AG04450 (cell line): ENCODE data around the gene AP2A2. TPM values are rescaled to one million over a fixed set of nuclear protein-coding genes. Genes with fewer than 3 reads are reported as not detected.

Experiments
- CTCF ChIA-PET: fragments of 300-600, 350-600 bp; formaldehyde crosslinking; extraction: SDS; loops from one replicate; lab custom pipeline; 2022; ENCODE audit warnings: antibody characterized with exemption, inconsistent platforms; lab: Charles Lee
- POLR2A ChIA-PET: fragments of 350-600 bp; formaldehyde crosslinking; extraction: SDS; loops from one replicate; lab custom pipeline; 2021; ENCODE audit warnings: antibody characterized with exemption, inconsistent platforms; lab: Yijun Ruan, JAX
- DNase-seq: peaks from one replicate; pipeline ENCODE4 v3.0.0-alpha.2; 2011; ENCODE audit warnings: low read depth, low spot score
- H3K27ac ChIP-seq: one replicate; pipeline ENCODE4 v1.5.1; 2012; ENCODE audit warnings: low read depth, low read length, control low read depth
- H3K27me3 ChIP-seq: one replicate; pipeline ENCODE4 v1.6.0; 2012; ENCODE audit warnings: low read length; ENCODE audit not compliant: control insufficient read depth, insufficient read depth
- H3K4me3 ChIP-seq: 2 replicates; pipeline ENCODE4 v1.5.1; 2011; ENCODE audit warnings: mild to moderate bottlenecking, low read depth, low read length, control low read depth
- H3K9me3 ChIP-seq: 2 replicates; pipeline ENCODE4 v1.5.1; 2012; ENCODE audit warnings: low read length; ENCODE audit not compliant: control insufficient read depth, insufficient read depth
- polyA plus RNA-seq: library from polyadenylated mRNA; depleted of rRNA; stranded (reverse); fragments of >200 nt; gene quantifications from 2 replicates; pipeline ENCODE4 v1.2.3, GENCODE V29; 2011
- TF ChIP-seq, protein P1 (sequence below): IDR thresholded peaks from 2 replicates; pipeline ENCODE4 v1.5.1; 2011; ENCODE audit warnings: low read depth, low read length, control low read depth, inconsistent platforms

Gene AP2A2
- polyA plus RNA-seq, 1 experiment: 54.2 TPM

DNA sequence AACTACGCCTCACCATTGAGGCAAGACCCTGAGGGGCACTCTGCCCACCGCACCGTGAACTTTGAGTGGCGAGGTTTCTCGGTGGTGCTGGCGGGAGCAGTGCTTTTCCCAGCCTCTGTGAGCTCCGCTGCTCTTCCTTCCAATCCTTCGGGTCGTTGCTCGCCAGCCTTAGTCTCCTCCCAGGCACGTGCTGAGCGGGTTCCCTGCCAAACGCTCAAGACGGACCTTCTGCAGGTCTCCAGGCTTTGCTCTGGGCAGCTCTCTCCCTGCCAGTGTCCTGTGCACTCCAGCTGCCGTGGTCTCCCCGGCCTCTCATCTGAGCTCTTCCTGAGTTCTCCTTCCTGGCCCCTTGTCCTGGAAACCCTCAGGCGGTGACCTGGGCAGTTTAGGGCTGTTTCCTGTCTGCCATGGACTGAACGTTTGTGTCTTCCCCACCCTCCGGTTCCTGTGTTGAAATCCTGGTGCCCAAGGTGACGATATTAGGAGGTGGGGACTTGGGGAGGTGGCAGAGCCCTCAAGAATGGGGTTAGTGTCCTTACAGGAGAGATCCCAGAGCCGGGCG is 122.0 kb downstream of the AP2A2 start:
- DNase-seq: no peak
- POLR2A ChIA-PET: no interaction called here
- Histone ChIP-seq H3K27ac (no peak overlapping the region), H3K4me3 (no peak overlapping the region), H3K27me3 (peaks cover 23% of the 10 kb centered on the region), H3K9me3 (no peaks in the 10 kb centered on the region; the same call in 1 of the 2 replicates)
- CTCF ChIA-PET: no interaction called here
- TF ChIP-seq, protein P1, sequence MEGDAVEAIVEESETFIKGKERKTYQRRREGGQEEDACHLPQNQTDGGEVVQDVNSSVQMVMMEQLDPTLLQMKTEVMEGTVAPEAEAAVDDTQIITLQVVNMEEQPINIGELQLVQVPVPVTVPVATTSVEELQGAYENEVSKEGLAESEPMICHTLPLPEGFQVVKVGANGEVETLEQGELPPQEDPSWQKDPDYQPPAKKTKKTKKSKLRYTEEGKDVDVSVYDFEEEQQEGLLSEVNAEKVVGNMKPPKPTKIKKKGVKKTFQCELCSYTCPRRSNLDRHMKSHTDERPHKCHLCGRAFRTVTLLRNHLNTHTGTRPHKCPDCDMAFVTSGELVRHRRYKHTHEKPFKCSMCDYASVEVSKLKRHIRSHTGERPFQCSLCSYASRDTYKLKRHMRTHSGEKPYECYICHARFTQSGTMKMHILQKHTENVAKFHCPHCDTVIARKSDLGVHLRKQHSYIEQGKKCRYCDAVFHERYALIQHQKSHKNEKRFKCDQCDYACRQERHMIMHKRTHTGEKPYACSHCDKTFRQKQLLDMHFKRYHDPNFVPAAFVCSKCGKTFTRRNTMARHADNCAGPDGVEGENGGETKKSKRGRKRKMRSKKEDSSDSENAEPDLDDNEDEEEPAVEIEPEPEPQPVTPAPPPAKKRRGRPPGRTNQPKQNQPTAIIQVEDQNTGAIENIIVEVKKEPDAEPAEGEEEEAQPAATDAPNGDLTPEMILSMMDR: no peak

DNA sequence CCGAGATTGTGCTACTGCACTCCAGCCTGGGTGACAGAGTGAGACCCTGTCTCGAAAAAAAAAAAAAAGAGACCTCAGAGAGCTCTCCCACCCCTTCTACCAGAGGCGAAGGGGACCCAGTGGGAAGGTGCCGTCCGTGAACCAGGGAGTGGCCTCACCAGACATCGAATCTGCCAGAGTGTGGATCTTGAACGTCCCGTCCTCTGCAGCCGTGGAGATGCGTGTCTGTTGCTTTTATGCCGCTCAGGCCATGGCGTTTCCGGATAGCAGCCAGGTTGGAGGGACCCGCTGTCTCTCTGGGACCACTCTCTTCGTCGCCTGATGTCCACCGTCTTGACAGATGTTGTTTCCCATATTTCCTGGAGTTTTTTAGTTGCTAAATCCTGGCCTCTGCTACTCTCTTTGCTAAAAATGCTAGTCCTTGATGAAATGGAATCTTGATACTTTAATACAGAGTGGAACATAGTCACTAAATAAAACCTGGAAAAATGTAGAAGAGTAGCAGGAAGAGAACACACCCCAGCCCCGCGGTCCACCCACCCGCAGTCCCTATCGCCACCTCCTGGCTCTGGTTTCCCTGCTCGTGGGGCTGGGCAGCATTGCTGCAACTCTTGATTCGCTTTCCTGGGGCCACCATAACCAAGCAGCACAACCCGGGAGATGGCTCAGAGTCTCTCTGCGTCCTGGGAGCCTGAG is 122.9 kb downstream of the AP2A2 start:
- TF ChIP-seq, protein P1: no peak
- no peak overlapping the region for H3K27ac ChIP-seq
- ChIA-PET POLR2A (no interaction called here), CTCF (no interaction called here)
- H3K4me3 ChIP-seq: no peak overlapping the region
- no peak for DNase-seq
- H3K9me3 ChIP-seq: no peaks in the 10 kb centered on the region; the same call in 1 of the 2 replicates
- H3K27me3 ChIP-seq: peaks cover 23% of the 10 kb centered on the region

DNA sequence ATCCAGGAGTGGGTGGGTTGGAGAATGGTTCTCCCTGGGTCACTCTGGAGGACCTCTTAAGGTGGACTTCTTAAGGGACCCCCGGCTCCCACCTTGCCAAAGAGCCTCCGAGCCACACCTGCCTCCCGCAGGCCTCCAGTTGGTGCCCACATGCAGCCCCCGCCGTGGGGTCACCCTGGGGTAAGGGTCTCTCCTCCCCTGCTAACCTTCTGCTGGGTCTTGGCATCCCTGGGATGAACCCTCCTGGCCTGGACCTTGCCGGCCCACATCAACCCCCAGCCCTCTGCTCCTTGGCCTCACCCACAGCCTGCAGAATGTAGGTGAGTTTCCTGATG is 123.4 kb downstream of the AP2A2 start:
- POLR2A ChIA-PET: no interaction called here
- CTCF ChIA-PET: no interaction called here
- H3K9me3 ChIP-seq: no peaks in the 10 kb centered on the region; the same call in 1 of the 2 replicates
- no peak overlapping the region for H3K27ac ChIP-seq
- H3K4me3 ChIP-seq: no peak overlapping the region
- H3K27me3 ChIP-seq: peaks cover 23% of the 10 kb centered on the region
- TF ChIP-seq, protein P1: no peak
- no peak for DNase-seq

DNA sequence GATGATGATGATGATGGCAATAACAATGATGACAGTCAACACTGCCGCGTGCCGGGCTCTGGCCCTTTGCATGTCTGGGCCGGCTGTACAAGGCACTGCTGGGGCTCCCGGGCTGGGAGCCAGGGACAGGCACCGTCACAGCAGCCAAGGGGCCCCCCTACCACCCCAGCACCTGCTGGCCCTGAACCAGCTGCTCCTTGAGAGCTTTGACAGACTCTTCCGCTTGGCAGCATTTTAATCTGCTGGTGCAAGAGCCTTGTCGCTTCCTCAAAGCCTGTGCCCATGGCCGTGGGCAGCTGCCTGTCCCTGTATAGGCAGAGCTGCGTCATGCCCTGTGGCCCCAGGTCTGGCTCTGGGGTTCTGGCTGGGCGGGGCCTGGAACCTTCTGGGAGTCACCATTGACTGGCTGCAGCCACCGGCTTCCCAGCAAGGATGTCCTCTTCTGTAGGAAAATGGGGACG is 123.8 kb downstream of the AP2A2 start:
- H3K27ac ChIP-seq: no peak overlapping the region
- H3K9me3 ChIP-seq: no peaks in the 10 kb centered on the region; the same call in 1 of the 2 replicates
- CTCF ChIA-PET: no interaction called here
- TF ChIP-seq, protein P1: no peak
- DNase-seq: no peak
- POLR2A ChIA-PET: no interaction called here
- H3K4me3 ChIP-seq: no peak overlapping the region
- H3K27me3 ChIP-seq: peaks cover 25% of the 10 kb centered on the region

DNA sequence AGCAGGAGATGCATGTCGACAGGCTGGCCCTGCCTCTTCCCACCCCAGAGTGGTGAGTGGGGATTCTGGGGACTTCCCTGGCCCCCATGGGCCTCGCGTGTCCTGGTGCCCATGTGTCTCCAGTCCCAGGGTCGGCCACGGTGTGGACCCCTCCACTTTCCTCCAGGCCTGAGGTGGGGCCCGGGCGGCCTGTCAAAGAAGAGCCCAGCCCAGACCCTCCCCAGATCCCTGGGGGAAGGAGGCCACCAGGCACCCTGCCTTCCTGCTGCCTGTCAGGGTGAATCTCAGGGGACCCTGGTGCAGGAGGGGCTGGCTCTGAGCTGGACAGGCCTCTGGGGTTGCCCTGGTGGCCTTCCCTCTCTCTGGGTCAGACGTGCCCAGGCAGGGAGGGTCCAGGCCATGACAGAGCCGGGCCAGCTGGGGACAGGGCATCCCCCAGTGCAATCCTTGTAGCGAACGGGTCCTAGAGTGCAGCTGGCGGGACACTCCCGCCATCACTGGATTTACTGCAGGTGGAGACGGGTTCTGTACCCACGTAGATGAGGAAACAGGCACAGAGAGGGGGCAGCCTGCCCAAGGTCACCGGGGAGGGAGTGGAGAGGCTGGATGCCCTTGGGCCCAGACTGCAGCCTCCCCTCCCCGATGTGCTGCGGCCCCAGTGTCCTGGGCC is 124.4 kb downstream of the AP2A2 start:
- Histone ChIP-seq H3K27ac (no peak overlapping the region), H3K4me3 (no peak overlapping the region), H3K27me3 (peaks cover 26% of the 10 kb centered on the region), H3K9me3 (no peaks in the 10 kb centered on the region; the same call in 1 of the 2 replicates)
- ChIA-PET POLR2A (no interaction called here), CTCF (no interaction called here)
- DNase-seq: no peak
- TF ChIP-seq, protein P1: no peak
